H1 (cell line): ENCODE data around the gene UBR3. TPM values are rescaled to one million over a fixed set of nuclear protein-coding genes. Genes with fewer than 3 reads are reported as not detected.

Experiments used
- BCL11A ChIP-seq, 2 experiments: IDR thresholded peaks; one replicate each; pipeline ENCODE4 v1.6.1; 2011; ENCODE audit warnings: low read depth in 2 of 2, low read length in 2 of 2, mild to moderate bottlenecking in 2 of 2
- TAF7 ChIP-seq: optimal IDR thresholded peaks from 2 replicates; pipeline ENCODE3; 2011; ENCODE audit warnings: low read depth, mild to moderate bottlenecking, inconsistent platforms, low read length, moderate library complexity, borderline replicate concordance
- polyA plus RNA-seq, 7 experiments: library from polyadenylated mRNA; depleted of rRNA in 3 of 7; stranded (reverse) in 5 of 7; unstranded in 2 of 7; fragments of >200 nt in 5 of 7; fragments of 200-250 nt in 2 of 7; gene quantifications; 1 replicate in 5 of 7; 2 replicates in 1 of 7; 4 replicates in 1 of 7; pipeline versions ENCODE4 v1.2.1 to v1.2.3, GENCODE V29; 2011 to 2013; ENCODE audit warnings: missing spikeins in 2 of 7, mixed read lengths in 2 of 7
- total RNA-seq: library from RNA; stranded (reverse); fragmentation: NEBNext Ultra II Directional; extraction: Animal tissue kit (Norgen Biotek cat#: 25700); gene quantifications from 2 replicates; pipeline ENCODE4 v1.2.1, GENCODE V29; 2021

Gene UBR3
- total and polyA plus RNA-seq, 2 of the 8 experiments (the other 6 are each of a cell fraction or from before 2014, with no cell fraction given) = 3.7 to 17.7 TPM

DNA sequence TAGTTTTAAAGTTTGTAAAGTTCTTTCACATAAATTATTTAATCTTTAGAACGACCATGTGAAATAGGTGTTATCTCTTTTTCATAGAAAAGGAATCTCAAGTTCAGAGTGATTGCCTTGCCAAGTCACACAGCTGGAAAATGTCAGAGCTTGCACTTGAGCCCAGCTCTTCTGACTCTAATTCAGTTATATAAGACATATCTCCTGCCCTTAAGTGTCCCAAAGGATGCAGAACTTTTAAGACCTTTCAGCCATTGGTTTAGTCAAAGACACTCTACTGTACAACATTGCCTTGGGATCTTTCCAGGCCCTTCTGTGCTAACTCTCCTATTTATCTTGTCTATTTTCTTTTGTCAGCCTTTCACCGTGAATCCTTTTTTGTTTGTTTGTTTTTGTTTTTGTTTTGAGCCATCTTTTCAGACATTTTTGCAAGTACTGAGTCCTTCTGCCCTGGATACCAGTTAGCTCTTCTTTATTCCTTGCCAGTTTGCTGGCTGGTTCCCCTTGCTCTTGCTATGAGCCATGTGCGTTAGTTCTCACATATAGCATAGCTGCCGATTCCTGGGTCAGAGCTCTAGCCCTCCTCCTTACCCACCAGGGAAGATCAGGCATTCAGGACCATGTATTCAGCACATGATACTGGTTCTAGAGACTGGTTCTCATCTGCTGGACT is 190.7 kb downstream of the UBR3 start (continued):
- no peak for TF ChIP-seq TAF7
- TF ChIP-seq BCL11A (IDR thresholded peaks at IDR 0.05; ENCODE audit: low read depth in 2 of 2, low read length in 2 of 2) = no peak
